ENCODE measurements around the gene CD55.

DNA sequence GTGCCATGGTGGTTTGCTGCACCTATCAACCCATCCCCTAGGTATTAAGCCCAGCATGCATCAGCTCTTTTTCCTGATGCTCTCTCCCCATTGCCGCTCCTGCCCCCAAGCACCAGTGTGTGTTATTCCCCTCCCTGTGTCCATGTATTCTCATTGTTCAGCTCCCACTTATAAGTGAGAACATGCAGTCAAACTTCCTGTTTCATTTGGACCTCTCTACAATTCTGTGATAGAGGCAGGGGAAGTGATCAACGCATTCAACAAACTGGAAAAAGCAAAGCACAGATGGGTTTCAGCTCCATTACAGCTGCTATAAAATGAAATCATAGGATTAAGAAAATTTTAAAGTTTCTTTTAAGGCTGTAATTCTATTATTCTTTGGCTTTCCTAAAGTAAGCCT lies 23.3 kb upstream of the CD55 start:
- TF ChIP-seq, protein P1, sequence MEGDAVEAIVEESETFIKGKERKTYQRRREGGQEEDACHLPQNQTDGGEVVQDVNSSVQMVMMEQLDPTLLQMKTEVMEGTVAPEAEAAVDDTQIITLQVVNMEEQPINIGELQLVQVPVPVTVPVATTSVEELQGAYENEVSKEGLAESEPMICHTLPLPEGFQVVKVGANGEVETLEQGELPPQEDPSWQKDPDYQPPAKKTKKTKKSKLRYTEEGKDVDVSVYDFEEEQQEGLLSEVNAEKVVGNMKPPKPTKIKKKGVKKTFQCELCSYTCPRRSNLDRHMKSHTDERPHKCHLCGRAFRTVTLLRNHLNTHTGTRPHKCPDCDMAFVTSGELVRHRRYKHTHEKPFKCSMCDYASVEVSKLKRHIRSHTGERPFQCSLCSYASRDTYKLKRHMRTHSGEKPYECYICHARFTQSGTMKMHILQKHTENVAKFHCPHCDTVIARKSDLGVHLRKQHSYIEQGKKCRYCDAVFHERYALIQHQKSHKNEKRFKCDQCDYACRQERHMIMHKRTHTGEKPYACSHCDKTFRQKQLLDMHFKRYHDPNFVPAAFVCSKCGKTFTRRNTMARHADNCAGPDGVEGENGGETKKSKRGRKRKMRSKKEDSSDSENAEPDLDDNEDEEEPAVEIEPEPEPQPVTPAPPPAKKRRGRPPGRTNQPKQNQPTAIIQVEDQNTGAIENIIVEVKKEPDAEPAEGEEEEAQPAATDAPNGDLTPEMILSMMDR (IDR thresholded peaks at IDR 0.05): no peak
- TF ChIP-seq POLR2A (IDR thresholded peaks at IDR 0.05): no peak

Data from right lobe of liver (tissue), 4 donors.